HG03108 (cell line): Measurements from ENCODE around the gene SYNGR2.

Experiments used
- ATAC-seq: cut with Tn5 transposase; IDR thresholded peaks from one replicate; pipeline ENCODE4 v1.9.1; 2021; ENCODE audit warnings: moderate library complexity; ENCODE audit not compliant: unreplicated experiment

SYNGR2 gene

GRCh38 chr17:78142119-78142861, 26.1 kb upstream of the SYNGR2 start:
- ATAC-seq, result no peak

GRCh38 chr17:78143214-78144146, 24.9 kb upstream of the SYNGR2 start:
- no peak for ATAC-seq

- ATAC-seq, result no peak
Measured at GRCh38 chr17:78144147-78144719, 24.1 kb upstream of the SYNGR2 start.

- no peak for ATAC-seq
Measured at GRCh38 chr17:78144736-78145641, 23.4 kb upstream of the SYNGR2 start.

- ATAC-seq, result no peak
Measured at GRCh38 chr17:78146471-78146869, 21.9 kb upstream of the SYNGR2 start.

- ATAC-seq, result no peak
Measured at GRCh38 chr17:78146881-78147280, 21.5 kb upstream of the SYNGR2 start.

- ATAC-seq, result peak; percentile 44
Measured at GRCh38 chr17:78147315-78147998, 20.9 kb upstream of the SYNGR2 start.

- no peak for ATAC-seq
Measured at GRCh38 chr17:78148286-78149016, 19.9 kb upstream of the SYNGR2 start.

GRCh38 chr17:78151514-78152008, 16.8 kb upstream of the SYNGR2 start:
- ATAC-seq, result no peak

GRCh38 chr17:78154903-78155811, 13.2 kb upstream of the SYNGR2 start:
- ATAC-seq, result peak; percentile 53

GRCh38 chr17:78159575-78160158, 8.7 kb upstream of the SYNGR2 start:
- ATAC-seq, result peak; percentile 37

GRCh38 chr17:78163881-78164747, 4.3 kb upstream of the SYNGR2 start:
- ATAC-seq, result no peak

GRCh38 chr17:78164748-78165607, 3.4 kb upstream of the SYNGR2 start:
- ATAC-seq, result no peak

GRCh38 chr17:78166416-78166815, 2.0 kb upstream of the SYNGR2 start:
- no peak for ATAC-seq

GRCh38 chr17:78168903-78169793, 767 bp downstream of the SYNGR2 start:
- ATAC-seq, result no peak
